GM18511 (cell line): ENCODE results near the gene SAMD15.
"Not testable (repeated sequence)": the region's sequence is repeated elsewhere in the genome, so short reads cannot be mapped to it uniquely, and the experiment has no call there.

ENCODE experiments used
- ATAC-seq: cut with Tn5 transposase; IDR thresholded peaks from one replicate; pipeline ENCODE4 v1.9.1; 2021; ENCODE audit warnings: mild to moderate bottlenecking, moderate library complexity; ENCODE audit not compliant: unreplicated experiment

SAMD15 gene

GRCh38 chr14:77376771-77377501 lies at the start of gene SAMD15, which contains the start of gene TMED8:
SAMD15 (plus strand) TSS chr14:77377379; CDS start chr14:77377419, 40 bp downstream.
TMED8 (minus strand) TSS chr14:77377094; CDS start chr14:77377053, 41 bp downstream.
- ATAC-seq = peak; percentile 92

- no peak for ATAC-seq
These were observed 47.3 kb upstream of the SAMD15 start for GRCh38 chr14:77329872-77330271.

GRCh38 chr14:77335576-77335975 lies 41.6 kb upstream of the SAMD15 start:
- no peak for ATAC-seq

GRCh38 chr14:77337255-77337654 lies 39.9 kb upstream of the SAMD15 start:
- not testable (repeated sequence) for ATAC-seq

- ATAC-seq = no peak
These were observed 39.3 kb upstream of the SAMD15 start for GRCh38 chr14:77337880-77338279.

GRCh38 chr14:77338302-77338701 lies 38.9 kb upstream of the SAMD15 start:
- no peak for ATAC-seq

- ATAC-seq = no peak
These were observed 37.8 kb upstream of the SAMD15 start for GRCh38 chr14:77339407-77339806.

- no peak for ATAC-seq
These were observed 36.8 kb upstream of the SAMD15 start for GRCh38 chr14:77340389-77340788.

- no peak for ATAC-seq
These were observed 34.3 kb upstream of the SAMD15 start for GRCh38 chr14:77342726-77343397.

GRCh38 chr14:77343662-77344061 lies 33.5 kb upstream of the SAMD15 start:
- no peak for ATAC-seq

- ATAC-seq = no peak
These were observed 32.7 kb upstream of the SAMD15 start for GRCh38 chr14:77344377-77344996.

GRCh38 chr14:77346495-77346894 lies 30.7 kb upstream of the SAMD15 start:
- ATAC-seq = no peak

GRCh38 chr14:77347751-77348150 lies 29.4 kb upstream of the SAMD15 start:
- ATAC-seq = no peak

GRCh38 chr14:77353469-77354141 lies 23.6 kb upstream of the SAMD15 start:
- ATAC-seq = no peak

GRCh38 chr14:77355811-77356210 lies 21.4 kb upstream of the SAMD15 start:
- no peak for ATAC-seq

- no peak for ATAC-seq
These were observed 20.3 kb upstream of the SAMD15 start for GRCh38 chr14:77356899-77357298.

- no peak for ATAC-seq
These were observed 17.6 kb upstream of the SAMD15 start for GRCh38 chr14:77359626-77360025.

GRCh38 chr14:77364146-77364545 lies 13.0 kb upstream of the SAMD15 start:
- no peak for ATAC-seq

GRCh38 chr14:77369285-77369684 lies 7.9 kb upstream of the SAMD15 start:
- ATAC-seq = no peak

GRCh38 chr14:77372304-77372841 lies 4.8 kb upstream of the SAMD15 start:
- ATAC-seq = peak; percentile 32
